ENCODE results near the gene TOM1L2.

The TOM1L2 gene

GRCh38 chr17:17876959-17877528, 95.2 kb downstream of the TOM1L2 start:
- H3K4me3 ChIP-seq (ENCODE audit: control insufficient read depth, low read depth, low read length), result no peak overlapping the region
- no peak for TF ChIP-seq CTCF (IDR thresholded peaks at IDR 0.05; ENCODE audit: control insufficient read depth, insufficient read depth, low read depth, low read length, missing control alignments)
- DNase-seq (ENCODE audit: low read depth), result no peak

GRCh38 chr17:17874478-17874877, 97.7 kb downstream of the TOM1L2 start:
- TF ChIP-seq CTCF (IDR thresholded peaks at IDR 0.05; ENCODE audit: control insufficient read depth, insufficient read depth, low read depth, low read length, missing control alignments), result no peak
- peak; percentile 31 for DNase-seq (ENCODE audit: low read depth)

GRCh38 chr17:17873450-17873991, 98.7 kb downstream of the TOM1L2 start:
- DNase-seq (ENCODE audit: low read depth), result no peak
- H3K4me3 ChIP-seq (ENCODE audit: control insufficient read depth, low read depth, low read length), result no peak overlapping the region
- no peak for TF ChIP-seq CTCF (IDR thresholded peaks at IDR 0.05; ENCODE audit: control insufficient read depth, insufficient read depth, low read depth, low read length, missing control alignments)

More at GRCh38 chr17:17874478-17874877, 97.7 kb downstream of the TOM1L2 start:
- no peak overlapping the region for H3K4me3 ChIP-seq (ENCODE audit: control insufficient read depth, low read depth, low read length)

GRCh38 chr17:17872547-17873345, 99.5 kb downstream of the TOM1L2 start:
- TF ChIP-seq CTCF (IDR thresholded peaks at IDR 0.05; ENCODE audit: control insufficient read depth, insufficient read depth, low read depth, low read length, missing control alignments), result no peak
- DNase-seq (ENCODE audit: low read depth), result no peak
- no peak overlapping the region for H3K4me3 ChIP-seq (ENCODE audit: control insufficient read depth, low read depth, low read length)

- no peak for TF ChIP-seq CTCF (IDR thresholded peaks at IDR 0.05; ENCODE audit: control insufficient read depth, insufficient read depth, low read depth, low read length, missing control alignments)
- no peak for DNase-seq (ENCODE audit: low read depth)
- no peak overlapping the region for H3K4me3 ChIP-seq (ENCODE audit: control insufficient read depth, low read depth, low read length)
Observed at GRCh38 chr17:17871913-17872312, 100.3 kb downstream of the TOM1L2 start.

- no peak for TF ChIP-seq CTCF (IDR thresholded peaks at IDR 0.05; ENCODE audit: control insufficient read depth, insufficient read depth, low read depth, low read length, missing control alignments)
- DNase-seq (ENCODE audit: low read depth), result no peak
- H3K4me3 ChIP-seq (ENCODE audit: control insufficient read depth, low read depth, low read length), result no peak overlapping the region
Observed at GRCh38 chr17:17870247-17870646, 102.0 kb downstream of the TOM1L2 start.
